SK-N-SH (cell line): ENCODE data around the gene ZGPAT.

ENCODE experiments used
- CTCF ChIP-seq: fragments of 200-600 bp; sonication (generic); IDR thresholded peaks from 2 replicates; pipeline ENCODE4 v1.6.1; 2017; ENCODE audit warnings: antibody characterized with exemption, mild to moderate bottlenecking, moderate library complexity
- EP300 ChIP-seq, 2 experiments: IDR thresholded peaks; 2 replicates each; pipeline versions ENCODE4 v1.4.0 to v1.6.1; 2012; ENCODE audit warnings: borderline replicate concordance in 1 of 2, low read depth in 1 of 2, low read length in 1 of 2
- EZH2phosphoT487 ChIP-seq: fragments of 200-600 bp; sonication (generic); IDR thresholded peaks from 2 replicates; pipeline ENCODE4 v1.6.1; 2017; ENCODE audit warnings: low read depth, mixed run types, mild to moderate bottlenecking, antibody characterized with exemption, moderate library complexity, borderline replicate concordance
- FOXJ3 ChIP-seq: sonication (generic); formaldehyde crosslinking; IDR thresholded peaks from 2 replicates; pipeline ENCODE4 v1.5.1; 2020; ENCODE audit warnings: mild to moderate bottlenecking, missing genetic modification reagents
- JUND ChIP-seq: IDR thresholded peaks from 2 replicates; pipeline ENCODE4 v1.4.0; 2012
- NFIC ChIP-seq: IDR thresholded peaks from 2 replicates; pipeline ENCODE4 v1.4.0; 2012; ENCODE audit warnings: borderline replicate concordance
- PBX3 ChIP-seq: IDR thresholded peaks from 2 replicates; pipeline ENCODE4; 2012
- POLR2AphosphoS5 ChIP-seq: IDR thresholded peaks from 2 replicates; pipeline ENCODE4 v1.6.1; 2012; ENCODE audit warnings: low read depth, low read length
- RCOR1 ChIP-seq: fragments of 150-350 bp; IDR thresholded peaks from 2 replicates; pipeline ENCODE4 v1.6.1; 2017; ENCODE audit warnings: antibody characterized with exemption, low read length
- REST ChIP-seq: IDR thresholded peaks from 2 replicates; pipeline ENCODE4 v1.6.1; 2012; ENCODE audit warnings: mild to moderate bottlenecking, low read depth, low read length, moderate library complexity

GRCh38 chr20:63745961-63746731 lies 38.3 kb downstream of the ZGPAT start:
- TF ChIP-seq RCOR1, result no peak
- TF ChIP-seq CTCF, result no peak
- no peak for TF ChIP-seq PBX3
- TF ChIP-seq REST, result no peak
- TF ChIP-seq POLR2AphosphoS5, result no peak
- TF ChIP-seq FOXJ3 (CRISPR knock-in tag), result no peak
- no peak for TF ChIP-seq JUND
- TF ChIP-seq EZH2phosphoT487, result no peak
- no peak for TF ChIP-seq NFIC
- no peak for TF ChIP-seq EP300 (IDR thresholded peaks at IDR 0.05; ENCODE audit: borderline replicate concordance in 1 of 2, low read depth in 1 of 2, low read length in 1 of 2)
